HG02642 (cell line): ENCODE results near the gene GALNT10.

ENCODE experiments used
- ATAC-seq: cut with Tn5 transposase; IDR thresholded peaks from one replicate; pipeline ENCODE4 v1.9.1; 2021; ENCODE audit warnings: mild to moderate bottlenecking; ENCODE audit not compliant: unreplicated experiment, poor library complexity

Gene GALNT10

GRCh38 chr5:154455585-154455984 is 265.1 kb downstream of the GALNT10 start:
- ATAC-seq, result no peak

DNA sequence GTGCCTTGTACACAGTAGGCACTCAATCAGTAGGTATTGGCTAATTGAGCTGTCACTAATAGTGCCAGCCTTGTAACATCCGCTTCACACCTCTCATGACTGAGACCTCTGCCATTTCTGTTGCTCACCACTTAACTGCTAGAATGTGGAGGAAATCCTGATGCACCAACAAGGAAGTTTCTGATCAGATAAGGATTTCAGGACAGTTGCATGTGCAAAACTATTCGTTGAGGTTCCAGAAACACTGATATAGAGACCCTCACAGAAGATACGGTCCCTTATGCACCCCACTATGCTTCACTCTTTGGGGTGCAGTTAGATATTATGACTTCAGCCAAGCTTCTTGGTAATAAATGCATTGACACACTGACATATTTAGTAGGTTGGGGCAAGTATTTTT is 266.0 kb downstream of the GALNT10 start:
- no peak for ATAC-seq

- ATAC-seq, result no peak
These were observed 268.5 kb downstream of the GALNT10 start for GRCh38 chr5:154459015-154459414.

GRCh38 chr5:154460172-154460571 is 269.6 kb downstream of the GALNT10 start:
- no peak for ATAC-seq

DNA sequence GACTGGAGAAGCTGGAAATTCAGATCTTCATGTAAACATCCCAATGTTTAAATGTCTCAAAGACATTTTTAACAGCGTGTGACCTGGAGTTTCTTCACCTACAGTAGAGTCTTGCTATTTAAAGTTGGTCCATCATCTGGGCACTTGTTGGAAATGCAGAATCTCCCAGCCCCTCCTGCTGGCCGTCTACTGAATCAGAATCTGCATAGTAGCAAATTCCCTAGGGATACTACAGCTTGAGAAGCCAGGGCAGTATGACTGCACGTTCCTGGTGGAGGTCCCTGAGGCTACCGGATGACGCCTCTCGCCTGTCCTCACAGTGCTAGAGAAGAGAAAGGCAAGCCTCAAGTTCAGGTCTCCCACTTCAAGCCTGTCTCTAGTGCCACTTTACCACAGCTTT is 271.0 kb downstream of the GALNT10 start:
- ATAC-seq, result no peak

- ATAC-seq, result no peak
These were observed 273.9 kb downstream of the GALNT10 start for GRCh38 chr5:154464438-154464837.

DNA sequence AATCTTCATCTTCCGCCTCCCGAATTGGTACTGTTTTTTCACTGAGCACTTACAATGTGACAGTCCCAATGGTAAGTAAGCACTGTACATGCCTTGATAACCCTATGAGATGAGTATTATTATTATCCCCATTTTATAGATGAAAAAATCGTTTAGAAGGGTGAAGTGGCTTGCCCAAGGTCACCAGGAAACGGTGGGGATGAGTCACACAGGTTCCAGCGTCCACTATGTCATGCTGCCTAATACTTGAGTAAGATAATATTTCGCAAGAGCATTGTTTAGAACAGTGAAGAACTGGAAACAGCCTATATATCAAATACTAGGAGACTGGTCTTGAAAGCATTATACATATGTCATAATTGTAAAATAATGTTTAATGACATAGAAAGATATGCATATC is 274.6 kb downstream of the GALNT10 start:
- ATAC-seq, result no peak

GRCh38 chr5:154466147-154466546 is 275.6 kb downstream of the GALNT10 start:
- ATAC-seq, result no peak

DNA sequence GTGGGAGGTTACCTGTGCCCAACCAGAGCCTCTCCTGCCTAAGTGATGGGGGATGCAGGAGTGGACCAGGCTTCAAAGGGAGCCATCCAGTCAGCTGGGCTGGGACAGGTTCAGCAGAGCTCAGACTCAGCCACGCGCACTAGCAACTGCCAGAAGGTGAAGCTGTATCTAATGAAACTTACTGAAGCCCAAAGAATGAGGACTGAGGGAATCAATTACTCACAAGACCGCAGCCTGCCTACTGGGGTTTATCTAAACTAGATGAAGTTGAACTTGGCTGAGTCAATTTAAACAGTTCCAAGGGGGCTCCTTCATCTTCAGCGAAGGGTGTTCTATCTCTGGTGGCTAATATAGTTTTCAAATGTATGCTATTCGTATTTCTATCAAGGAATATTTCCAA is 276.1 kb downstream of the GALNT10 start:
- no peak for ATAC-seq

- ATAC-seq, result peak; percentile 93
These were observed 277.3 kb downstream of the GALNT10 start for GRCh38 chr5:154467655-154468354.

- no peak for ATAC-seq
These were observed 279.6 kb downstream of the GALNT10 start for GRCh38 chr5:154470137-154470536.
